Progenitor cell of endocrine pancreas (in vitro differentiated cells): ENCODE data around the gene AGBL1. TPM values are rescaled to one million over a fixed set of nuclear protein-coding genes. Genes with fewer than 3 reads are reported as not detected.

Experiments used
- DNase-seq: peaks from one replicate; pipeline ENCODE4 v3.0.0; 2021; ENCODE audit warnings: low spot score; ENCODE audit not compliant: unreplicated experiment
- H3K27ac Mint-ChIP-seq: 2 replicates; pipeline ENCODE4 v1.8.0; 2021; ENCODE audit warnings: mild to moderate bottlenecking, moderate library complexity, mixed read lengths
- H3K27me3 Mint-ChIP-seq: 2 replicates; pipeline ENCODE4 v1.8.0; 2021; ENCODE audit warnings: mixed read lengths
- H3K36me3 Mint-ChIP-seq: 2 replicates; pipeline ENCODE4 v1.8.0; 2022; ENCODE audit warnings: mixed read lengths; ENCODE audit not compliant: insufficient read depth
- H3K4me1 Mint-ChIP-seq: 2 replicates; pipeline ENCODE4 v1.8.0; 2021; ENCODE audit warnings: low read depth, mixed read lengths
- H3K4me3 Mint-ChIP-seq: 2 replicates; pipeline ENCODE4 v1.8.0; 2021; ENCODE audit warnings: low read depth, mild to moderate bottlenecking, moderate library complexity, mixed read lengths
- H3K9me3 Mint-ChIP-seq: 2 replicates; pipeline ENCODE4 v1.8.0; 2021; ENCODE audit warnings: low read depth, mixed read lengths
- CTCF ChIP-seq: fragments of 200-600 bp; sonication (generic); IDR thresholded peaks from one replicate; pipeline ENCODE4 v1.5.0; 2021; ENCODE audit warnings: antibody characterized with exemption, mild to moderate bottlenecking; ENCODE audit not compliant: unreplicated experiment
- total RNA-seq: library from RNA; stranded (reverse); gene quantifications from 2 replicates; pipeline ENCODE4 v1.2.1, GENCODE V29; 2021

The AGBL1 gene
- total RNA-seq, 1 donor from 2014 or later: not detected

GRCh38 chr15:86905625-86906256 is 826.1 kb downstream of the AGBL1 start:
- H3K4me1 Mint-ChIP-seq: no peaks in the 10 kb centered on the region
- H3K36me3 Mint-ChIP-seq: no peaks in the 10 kb centered on the region
- peaks cover 6% of the 10 kb centered on the region for H3K27me3 Mint-ChIP-seq
- H3K4me3 Mint-ChIP-seq: no peak overlapping the region
- DNase-seq: no peak
- TF ChIP-seq CTCF: no peak
- no peaks in the 10 kb centered on the region for H3K9me3 Mint-ChIP-seq
- no peak overlapping the region for H3K27ac Mint-ChIP-seq

GRCh38 chr15:86906376-86906775 is 826.7 kb downstream of the AGBL1 start:
- Mint-ChIP-seq H3K36me3 (no peaks in the 10 kb centered on the region), H3K27ac (no peak overlapping the region), H3K4me3 (no peak overlapping the region), H3K4me1 (no peaks in the 10 kb centered on the region), H3K9me3 (no peaks in the 10 kb centered on the region), H3K27me3 (peaks cover 6% of the 10 kb centered on the region)
- no peak for TF ChIP-seq CTCF
- DNase-seq: no peak

GRCh38 chr15:86911022-86911421 is 831.4 kb downstream of the AGBL1 start:
- no peak overlapping the region for H3K27ac Mint-ChIP-seq

GRCh38 chr15:86912661-86913060 is 833.0 kb downstream of the AGBL1 start:
- DNase-seq: no peak
- Mint-ChIP-seq H3K36me3 (no peaks in the 10 kb centered on the region), H3K4me1 (no peaks in the 10 kb centered on the region), H3K27ac (no peak overlapping the region), H3K9me3 (no peaks in the 10 kb centered on the region), H3K4me3 (no peak overlapping the region), H3K27me3 (no peaks in the 10 kb centered on the region)
- TF ChIP-seq CTCF: no peak

More at GRCh38 chr15:86911022-86911421, 831.4 kb downstream of the AGBL1 start:
- no peak for TF ChIP-seq CTCF
- Mint-ChIP-seq H3K27me3 (peaks cover 3% of the 10 kb centered on the region), H3K36me3 (no peaks in the 10 kb centered on the region), H3K4me1 (no peaks in the 10 kb centered on the region), H3K9me3 (no peaks in the 10 kb centered on the region), H3K4me3 (no peak overlapping the region)
- no peak for DNase-seq

GRCh38 chr15:86915811-86916331 is 836.2 kb downstream of the AGBL1 start:
- H3K27ac Mint-ChIP-seq: no peak overlapping the region
- no peaks in the 10 kb centered on the region for H3K9me3 Mint-ChIP-seq
- peak; percentile 71 for TF ChIP-seq CTCF
- H3K27me3 Mint-ChIP-seq: peaks cover 2% of the 10 kb centered on the region
- H3K36me3 Mint-ChIP-seq: no peaks in the 10 kb centered on the region
- DNase-seq: no peak
- H3K4me3 Mint-ChIP-seq: no peak overlapping the region
- H3K4me1 Mint-ChIP-seq: no peaks in the 10 kb centered on the region
